Measurements from ENCODE around the gene KRTAP5-6.
"Not testable (repeated sequence)": the region's sequence is repeated elsewhere in the genome, so short reads cannot be mapped to it uniquely, and the experiment has no call there.

The KRTAP5-6 gene

DNA sequence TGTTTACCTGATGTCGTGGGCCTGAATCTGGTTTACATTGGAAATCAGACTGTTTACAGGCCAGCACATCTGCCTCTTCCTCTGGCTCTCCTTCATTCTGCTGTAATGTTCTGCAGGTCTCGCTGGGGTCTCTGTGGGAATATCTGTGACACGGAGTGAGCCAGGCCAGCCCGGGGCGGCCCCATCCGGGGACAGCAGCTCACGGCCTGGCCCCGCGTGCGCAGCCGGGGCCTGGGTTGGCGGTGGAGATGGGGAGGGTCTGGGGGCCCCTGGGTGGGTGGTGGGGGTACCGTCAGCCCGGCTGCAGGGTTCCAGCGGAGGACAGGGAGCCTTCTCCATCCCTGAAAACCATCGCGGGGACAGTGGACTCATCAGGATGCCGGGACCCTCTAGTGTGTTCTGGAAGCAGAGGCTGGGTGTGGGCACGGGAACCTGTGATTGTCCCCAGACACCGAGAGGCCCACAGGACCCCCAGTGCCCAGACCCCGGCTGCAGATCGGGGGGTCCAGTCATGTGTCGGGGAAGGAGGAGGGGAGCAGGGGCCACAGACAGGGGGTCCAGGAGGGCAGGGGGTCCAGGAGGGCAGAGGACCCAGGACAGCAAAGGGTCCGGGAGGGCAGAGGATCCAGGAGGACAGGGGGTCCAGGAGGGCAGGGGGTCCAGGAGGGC lies 13.0 kb upstream of the KRTAP5-6 start:
- not testable (repeated sequence) for DNase-seq

DNA sequence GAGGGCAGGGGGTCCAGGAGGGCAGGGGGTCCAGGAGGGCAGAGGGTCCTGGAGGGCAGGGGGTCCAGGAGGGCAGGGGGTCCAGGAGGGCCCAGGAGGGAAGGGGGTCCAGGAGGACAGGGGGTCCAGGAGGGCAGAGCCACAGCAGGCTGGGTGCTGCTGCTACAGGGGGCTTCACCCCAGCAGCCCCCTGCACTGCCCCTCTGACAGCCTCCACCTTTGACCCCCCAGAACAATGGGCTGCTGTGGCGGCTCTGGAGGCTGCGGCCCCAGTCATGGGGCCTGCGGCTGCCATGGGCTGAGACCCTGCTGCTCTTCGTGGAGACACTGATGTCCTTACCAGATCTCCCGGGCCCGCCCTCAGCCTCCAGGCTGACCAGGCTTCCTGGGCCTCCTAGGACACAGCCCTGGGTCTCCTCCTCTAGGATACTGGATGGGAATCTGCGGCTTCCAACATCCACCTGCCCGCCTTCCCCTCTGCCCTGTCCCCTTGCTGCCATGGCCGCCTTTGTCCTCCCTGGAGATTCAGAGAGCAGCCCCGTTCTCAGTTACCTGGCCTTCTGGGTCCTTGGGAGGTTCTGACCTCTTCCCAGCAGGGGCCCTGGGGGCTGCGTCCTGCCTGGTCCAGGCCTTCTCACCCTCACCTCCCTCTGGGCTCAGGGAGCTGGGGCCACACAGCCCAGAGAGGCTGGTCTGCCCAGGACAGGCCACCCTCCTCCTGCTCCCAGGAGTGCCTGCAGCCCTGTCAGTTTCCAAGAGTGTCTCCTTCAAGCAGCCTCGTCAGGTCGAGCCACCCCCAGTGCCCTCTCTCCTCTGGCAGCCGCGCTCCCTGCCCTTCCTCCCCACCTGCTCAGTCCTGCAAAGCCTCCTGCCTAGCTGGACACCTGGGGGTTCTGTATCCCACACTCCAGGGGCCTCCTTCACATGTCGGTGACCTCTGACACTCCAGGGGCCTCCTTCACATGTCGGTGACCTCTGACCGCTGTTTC lies 11.8 kb upstream of the KRTAP5-6 start:
- DNase-seq = not testable (repeated sequence)

DNA sequence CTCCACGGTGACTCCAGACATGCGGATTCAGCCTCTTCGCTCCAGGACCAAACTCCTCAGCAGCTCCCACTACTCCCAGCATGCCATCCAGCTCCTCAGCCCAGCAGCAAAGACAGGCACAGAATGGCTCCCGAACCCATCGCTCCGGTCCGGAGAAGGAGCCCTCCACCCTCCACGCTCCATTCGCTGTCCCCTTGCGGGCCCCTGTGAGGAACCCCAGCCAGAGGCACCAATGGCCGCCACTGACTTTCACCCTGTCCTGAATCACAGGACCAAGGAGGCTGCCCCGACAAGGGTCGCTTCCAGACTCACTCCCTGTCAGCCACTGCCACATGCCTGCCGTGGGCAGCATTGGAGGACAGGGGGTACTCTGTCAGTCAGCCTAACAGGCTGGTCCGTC lies 10.8 kb upstream of the KRTAP5-6 start:
- DNase-seq = not testable (repeated sequence)

DNA sequence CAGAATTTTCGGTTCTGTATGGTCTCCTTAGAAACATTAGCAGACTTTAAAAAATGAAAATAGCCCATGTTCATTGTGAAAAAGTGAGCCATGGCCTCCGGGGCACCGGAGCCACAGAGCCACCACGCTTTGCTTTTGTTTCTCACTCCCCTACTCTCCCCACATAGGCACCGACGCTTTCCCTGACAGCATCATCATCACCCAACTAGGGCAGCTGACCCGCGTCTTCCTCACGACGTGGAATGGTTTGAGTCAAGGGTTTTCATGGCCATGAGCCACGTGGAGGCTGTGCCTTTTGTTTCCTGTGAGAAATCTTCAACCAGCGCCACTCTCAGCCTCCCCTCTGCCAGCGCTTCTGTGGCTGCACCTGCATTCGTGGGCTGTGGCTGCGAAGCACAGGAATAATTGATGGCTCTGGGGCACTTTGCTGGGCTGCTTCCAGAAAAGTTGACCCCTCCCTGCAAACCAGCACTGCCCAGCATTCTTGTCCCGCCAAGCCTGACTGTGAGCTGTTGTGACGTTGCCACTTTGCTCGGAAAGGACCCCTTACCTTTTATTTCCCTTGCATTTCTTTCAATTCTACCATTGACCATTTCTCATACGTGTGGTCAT lies 8.6 kb upstream of the KRTAP5-6 start:
- DNase-seq = not testable (repeated sequence)

DNA sequence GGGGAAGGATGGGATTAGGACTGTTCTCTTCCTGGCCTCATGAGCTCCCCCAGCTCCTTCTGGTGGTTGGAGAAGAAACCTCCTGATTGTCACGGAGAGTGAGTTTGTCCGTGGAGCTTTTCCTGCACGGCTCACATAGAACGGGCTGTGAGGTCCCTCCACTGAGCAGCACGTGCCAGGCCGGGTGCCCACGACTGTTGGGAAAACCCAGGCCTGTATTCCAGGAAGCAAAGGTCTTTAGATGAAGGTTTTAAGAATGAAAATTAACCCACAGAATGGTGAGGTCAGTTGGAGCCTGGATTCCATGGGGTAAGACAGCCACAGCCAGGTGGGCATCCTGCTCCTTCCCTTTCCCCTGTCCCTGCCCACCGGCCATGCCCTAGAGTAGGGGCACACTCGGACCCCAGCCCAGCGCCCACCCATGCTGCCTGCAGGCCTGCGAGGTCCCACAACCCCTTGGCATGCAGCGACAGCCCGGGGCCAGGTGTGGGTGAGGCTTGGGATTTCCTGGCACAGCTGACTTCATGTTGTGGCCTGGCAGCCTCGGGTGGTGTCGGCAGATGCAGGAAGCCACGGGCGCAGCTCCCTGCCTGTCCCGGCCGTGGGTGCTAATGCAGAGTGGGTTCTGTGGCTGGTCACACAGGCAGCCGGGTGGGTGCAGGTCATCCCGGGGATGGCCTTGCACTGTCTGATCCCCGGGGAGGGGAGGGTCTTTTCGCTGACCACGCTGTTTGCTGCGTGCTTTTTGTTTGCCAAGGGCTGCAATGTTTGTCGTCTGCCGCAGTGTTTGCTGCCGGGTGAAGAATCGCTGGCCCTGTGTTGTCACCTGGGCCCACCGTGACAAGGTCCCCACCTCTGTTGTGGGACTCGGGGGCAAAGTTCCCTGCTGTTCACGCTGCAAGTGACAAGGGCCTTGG lies 7.5 kb upstream of the KRTAP5-6 start:
- DNase-seq = not testable (repeated sequence)

DNA sequence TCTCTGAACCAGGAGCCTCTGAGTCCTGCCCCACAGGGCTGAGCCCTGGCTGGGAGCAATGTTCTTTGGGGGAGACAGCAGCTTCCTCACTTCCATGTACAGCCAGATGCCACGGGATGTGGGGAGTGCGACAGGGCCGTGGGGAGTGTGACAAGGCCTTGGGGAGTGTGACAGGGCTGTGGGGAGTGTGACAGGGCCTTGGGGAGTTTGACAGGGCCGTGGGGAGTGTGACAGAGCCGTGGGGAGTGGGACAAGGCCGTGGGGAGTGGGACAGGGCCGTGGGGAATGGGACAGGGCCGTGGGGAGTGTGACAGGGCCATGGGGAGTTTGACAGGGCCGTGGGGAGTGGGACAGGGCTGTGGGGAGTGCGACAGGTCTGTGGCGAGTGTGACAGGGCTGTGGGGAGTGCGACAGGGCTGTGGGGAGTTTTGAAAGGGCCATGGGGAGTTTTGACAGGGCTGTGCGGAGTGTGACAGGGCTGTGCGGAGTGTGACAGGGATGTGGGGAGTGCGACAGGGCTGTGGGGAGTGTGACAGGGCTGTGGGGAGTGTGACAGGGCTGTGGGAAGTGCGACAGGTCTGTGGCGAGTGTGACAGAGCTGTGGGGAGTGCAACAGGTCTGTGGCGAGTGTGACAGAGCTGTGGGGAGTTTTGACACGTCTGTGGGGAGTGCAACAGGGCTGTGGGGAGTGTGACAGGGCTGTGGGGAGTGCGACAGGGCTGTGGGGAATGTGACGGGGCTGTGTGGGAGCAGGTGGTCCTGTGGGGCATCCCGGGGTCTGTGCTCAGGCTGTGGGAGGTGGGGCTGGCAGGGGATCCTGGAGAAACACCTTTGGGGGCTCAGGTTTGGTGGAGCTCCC lies 6.6 kb upstream of the KRTAP5-6 start:
- DNase-seq = no peak

DNA sequence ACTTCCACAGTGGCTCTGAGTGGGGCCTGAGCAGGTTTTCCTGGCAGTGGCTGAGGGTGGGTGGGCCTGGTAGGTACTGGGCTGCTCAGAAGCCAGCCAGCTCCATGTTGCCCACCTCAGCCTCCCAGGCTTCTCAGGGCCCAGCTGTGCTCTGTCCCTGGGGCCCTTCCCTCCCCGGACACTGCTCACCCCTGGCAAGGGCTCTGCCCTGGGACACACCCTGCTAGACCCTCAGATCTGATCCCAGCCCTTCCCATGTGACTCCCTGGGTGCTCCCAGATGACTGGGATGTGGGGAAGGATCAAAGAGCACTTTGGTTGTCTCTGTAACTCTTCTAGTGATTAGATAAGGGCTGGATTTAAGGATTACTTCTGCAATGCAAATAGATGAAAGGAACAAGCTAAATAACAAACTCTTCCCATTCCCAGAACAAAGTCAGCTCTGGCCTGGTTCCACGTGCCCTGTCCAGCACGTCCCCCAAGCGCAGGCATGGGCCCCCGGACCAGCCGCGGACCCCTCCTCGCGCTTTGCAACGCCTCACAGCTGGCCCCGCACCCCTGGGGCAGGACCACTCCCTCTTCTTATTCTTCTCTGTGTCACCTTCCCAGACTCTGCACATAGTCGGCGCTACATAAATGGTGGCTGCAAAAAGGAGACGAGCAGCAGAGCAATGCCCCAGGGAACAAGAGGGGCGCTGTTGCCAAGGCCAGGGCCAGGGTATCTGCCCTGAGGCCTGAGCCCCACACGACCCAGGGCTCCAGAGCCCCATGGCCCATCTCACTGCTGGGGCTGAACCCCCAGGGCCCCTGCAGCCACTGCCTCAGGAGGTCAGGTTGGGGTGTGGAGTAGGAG lies 5.7 kb upstream of the KRTAP5-6 start:
- no peak for DNase-seq

DNA sequence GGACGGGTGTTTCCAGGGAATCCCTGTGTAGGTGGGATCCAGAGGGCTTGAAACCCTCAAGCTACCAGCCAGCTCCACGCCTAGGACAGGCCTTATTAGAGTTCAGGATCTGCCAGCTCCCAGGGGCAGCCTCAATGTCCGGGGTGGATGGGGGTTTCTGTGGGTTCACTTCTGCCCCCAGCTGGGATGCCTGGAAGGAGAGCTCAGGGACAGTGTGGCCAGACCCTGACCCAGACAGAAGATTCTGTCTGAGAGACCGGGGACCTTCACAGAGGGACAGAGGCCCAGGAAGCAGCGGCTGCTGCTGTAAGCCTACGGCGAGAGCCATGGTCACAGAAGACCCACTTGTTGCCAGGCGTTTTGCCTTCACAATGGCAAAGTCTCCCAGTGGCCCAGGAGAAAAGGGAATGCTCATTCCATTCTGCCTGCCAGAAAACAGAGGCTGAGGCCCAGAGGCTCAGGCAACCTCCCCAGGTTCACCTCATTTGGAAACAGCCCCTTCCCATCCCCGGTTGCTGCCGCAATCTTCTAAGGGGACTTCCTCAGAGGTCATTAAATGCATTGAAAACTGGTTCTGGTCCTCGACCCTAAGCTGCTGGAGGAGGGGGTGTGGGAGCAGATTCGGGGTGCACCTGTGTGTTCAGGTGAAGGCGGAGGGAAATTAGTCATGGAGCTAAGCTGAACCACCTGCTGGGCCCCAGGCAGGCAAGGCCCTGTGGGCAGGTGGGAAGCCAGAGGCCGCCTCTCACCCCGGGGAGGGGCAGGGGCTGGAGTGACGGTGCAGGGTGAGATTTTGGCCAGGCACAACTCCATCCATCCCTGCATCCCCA lies 4.9 kb upstream of the KRTAP5-6 start:
- DNase-seq = no peak

DNA sequence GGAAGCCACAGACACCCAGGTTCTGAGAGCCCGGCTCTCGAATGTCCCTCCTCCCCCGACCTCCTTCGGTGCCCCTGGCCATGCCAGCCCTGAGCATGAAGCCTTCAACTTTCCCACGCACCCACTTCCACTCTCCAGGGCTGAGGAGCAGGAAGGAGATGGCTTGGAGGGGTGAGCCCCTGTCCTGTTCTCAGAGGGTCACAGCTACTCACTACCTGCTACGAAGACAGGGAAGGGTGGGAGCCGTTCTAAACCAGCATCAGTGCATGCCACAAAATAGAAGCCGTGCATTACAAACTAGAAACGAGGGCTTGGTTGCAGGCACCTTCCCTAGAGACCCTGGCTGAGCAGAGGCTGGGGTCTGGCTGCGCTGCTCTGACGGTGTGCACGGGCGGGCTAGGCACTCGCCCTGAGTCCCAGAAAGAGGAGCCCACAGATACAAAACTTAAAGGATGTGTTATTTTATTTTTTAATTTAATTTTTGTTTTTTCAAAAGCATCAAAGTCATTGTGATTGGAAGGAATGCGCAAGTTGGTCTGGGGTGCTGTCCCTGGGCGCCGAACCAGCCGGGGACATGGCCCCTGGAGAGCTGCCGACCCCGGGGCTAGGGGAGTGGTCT lies 4.2 kb upstream of the KRTAP5-6 start:
- no peak for DNase-seq

DNA sequence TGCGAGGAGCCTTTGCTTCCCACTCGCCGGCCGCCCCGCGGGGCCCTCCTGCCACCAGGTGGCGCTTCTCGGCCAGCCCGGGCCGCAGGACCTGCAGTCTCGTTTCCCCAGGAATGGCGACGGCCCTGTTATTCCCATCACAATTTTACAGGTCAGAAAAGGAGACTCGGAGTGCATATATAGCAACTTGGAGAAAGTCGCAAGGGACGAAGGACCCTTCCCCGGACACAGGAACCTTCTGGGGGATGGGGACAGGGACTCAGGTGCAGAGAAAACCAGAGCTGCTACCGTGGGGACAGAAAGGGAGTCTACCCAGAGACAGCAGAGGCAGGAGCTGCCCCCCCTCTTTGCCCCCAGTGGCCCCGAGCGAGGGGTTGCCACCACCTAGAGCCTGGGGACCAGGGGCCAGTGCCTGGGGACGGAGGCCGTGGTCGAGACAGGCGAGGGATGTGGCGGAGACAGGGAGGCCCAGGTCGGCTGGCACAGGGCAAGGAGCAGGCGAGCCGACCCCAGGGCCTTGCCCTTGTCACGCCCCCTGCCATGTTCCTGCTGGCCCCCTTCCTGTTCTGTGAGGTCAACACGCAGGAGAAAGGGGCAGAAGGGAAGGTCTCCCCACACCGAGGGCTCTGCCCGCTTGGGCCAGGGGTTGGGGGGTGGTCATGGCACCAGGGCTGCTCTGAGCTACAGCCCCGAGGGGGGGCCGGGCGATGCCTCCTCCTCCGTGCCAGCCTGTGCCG lies 3.5 kb upstream of the KRTAP5-6 start:
- DNase-seq = peak; percentile 51

DNA sequence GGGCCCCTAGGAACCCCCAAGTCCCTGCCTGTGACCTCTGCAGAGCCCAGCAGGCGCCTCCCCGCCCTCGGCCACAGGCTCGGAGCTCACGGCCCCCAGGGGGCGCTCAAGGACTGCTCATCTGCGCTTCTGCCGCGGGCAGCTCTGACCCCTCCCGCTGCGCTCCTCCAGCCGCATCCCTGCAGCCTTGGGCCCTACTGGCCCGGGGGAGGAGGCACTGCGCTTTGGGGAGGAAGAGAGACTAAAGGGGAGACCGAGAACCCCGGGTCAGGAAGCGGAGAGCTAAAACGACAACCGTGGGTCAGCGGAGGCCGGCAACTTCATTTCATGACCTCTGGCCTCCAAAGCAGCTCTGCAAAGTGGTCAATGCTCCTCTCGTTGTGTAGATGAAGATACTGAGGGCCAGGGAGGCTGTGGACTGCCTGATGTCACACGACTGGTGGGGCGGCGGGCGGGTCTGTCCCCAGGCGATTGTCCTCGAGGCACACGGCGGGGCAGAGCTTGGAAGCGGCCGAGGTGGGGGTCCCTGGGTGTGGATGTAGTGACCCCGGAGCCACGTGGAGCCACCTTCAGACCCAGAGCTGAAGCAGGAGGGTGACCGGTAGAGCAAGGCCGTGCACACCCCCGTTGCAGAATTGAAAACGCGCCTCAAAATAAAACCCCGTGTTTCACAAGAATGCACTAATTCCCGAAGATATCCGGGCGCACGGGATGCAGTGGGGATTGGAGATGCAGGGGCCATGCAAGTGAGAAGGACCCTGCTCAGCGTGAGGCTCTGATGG lies 2.7 kb upstream of the KRTAP5-6 start:
- DNase-seq = peak; percentile 66

DNA sequence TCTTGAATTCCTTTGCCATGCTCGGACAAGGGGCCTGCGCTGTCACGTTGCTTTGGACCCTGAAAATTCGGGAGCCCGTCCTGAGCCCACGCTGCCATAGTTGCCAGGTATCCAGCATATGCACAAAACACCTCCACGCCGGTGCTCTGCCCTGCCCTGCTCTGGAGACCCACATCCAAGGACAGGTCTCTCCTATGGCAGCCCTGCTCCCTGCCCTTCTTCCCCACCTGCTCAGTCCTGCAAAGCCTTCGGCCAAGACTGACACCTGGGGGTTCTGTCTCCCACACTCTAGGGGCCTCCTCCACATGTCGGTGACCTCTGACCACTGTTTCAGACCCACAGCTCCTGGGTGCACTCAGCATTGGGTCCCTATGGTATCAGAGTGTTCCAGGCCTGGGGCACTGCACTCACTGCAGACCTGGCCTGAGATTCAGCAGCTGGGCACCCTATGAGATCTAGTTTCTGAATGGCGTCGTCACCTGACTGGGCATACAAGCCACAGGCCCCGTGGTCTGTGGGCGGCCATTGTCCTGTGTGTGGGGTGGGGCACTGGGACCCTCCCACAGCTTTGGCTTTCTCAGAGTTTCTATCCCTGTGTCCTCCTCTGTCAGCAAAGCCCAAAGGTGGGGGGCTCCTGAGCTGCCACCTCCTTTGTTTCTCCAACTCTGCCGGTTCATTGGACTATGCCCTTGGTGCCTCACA lies 2.0 kb upstream of the KRTAP5-6 start:
- no peak for DNase-seq

DNA sequence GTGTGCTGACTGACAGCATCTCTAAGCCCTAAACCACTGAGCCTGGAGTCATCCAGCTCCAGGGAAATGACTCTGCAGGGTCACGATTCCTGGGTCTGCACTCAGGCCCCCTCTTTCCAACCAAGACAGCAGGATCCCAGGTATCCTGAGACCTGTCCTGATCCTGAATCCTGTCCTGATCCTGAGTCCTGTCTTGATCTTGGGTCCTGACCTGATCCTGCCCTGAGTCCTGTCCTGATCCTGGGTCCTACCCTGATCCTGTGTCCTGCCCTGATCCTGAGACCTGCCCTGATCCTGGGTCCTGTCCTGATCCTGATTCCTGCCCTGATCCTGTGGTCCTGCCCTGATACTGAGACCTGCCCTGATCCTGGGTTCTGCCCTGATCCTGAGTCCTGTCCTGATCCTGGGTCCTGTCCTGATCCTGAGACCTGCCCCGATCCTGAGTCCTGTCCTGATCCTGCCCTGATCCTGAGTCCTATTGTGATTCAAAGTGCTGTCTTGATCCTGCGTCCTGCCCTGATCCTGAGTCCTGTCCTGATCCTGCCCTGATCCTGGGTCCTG lies 1.4 kb upstream of the KRTAP5-6 start:
- DNase-seq = no peak

DNA sequence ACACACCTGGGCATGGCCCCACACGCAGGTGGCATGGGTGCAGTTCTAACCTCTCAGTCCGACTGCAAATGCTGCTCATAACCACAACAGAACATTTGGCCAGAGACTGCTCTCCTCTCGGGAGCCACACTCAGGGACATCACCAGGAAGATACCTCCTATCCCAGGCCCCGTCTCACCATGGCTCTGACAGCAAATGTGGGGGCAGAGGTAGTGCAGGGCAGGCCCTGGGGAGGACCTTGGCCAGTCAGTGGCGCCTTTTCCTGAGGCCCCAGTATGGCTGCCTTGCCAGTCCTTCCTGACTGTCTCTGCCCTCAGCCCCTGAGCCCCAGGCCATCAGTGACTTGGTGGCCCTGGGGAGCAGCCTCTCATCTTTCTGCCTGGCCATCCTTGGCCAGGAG lies 2.8 kb downstream of the KRTAP5-6 start:
- no peak for DNase-seq

DNA sequence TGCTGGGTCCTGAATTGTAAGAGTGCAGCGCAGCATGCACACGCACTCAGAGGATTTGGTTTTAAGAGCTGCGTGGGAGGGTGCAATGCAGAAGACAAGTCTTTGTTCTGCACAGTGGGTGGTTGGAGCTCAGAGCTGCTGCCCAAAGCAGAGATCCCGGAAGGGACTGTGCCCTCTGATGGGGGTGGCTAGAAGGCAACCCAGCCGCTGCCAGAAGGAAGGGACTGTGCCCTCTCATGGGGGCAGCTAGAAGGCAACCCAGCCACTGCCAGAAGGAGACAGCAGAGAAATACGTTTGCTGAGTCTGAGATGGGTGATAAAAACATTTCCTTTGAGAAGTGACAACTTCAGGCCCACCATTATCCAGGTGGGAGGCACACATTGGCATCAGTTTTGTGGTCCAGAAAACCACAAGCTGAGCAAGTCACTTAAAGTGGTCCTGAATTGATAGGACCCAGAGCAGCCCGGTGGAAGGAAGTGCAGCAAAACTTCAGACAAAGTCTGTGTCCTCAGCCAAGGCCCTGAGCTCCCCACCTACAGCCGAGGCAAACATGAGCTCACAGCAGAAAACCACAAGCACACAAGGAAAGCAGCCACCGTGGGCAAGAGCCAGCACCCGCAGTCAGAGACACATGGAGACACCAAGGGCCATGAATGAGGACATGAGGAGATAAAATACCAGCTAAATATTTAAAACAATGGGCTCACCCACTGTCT lies 4.3 kb downstream of the KRTAP5-6 start:
- no peak for DNase-seq

DNA sequence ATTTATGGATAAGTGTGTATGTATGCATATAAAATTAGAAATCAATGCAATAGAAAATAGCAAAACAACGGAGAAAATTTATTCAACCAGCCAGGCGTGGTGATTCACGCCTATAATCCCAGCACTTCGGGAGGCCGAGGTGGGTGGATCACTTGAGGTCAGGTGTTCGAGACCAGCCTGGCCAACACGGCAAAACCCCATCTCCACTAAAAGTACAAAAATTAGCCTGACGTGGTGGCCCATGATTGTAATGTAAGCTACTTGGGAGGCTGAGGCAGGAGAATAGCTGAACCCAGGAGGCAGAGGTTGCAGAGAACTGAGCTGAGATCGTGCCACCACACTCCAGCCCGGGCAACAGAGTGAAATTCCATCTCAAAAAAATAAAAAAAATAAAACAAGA lies 5.5 kb downstream of the KRTAP5-6 start:
- no peak for DNase-seq
